PFSK-1 (cell line): ENCODE data around the gene UBE2D1.

Experiments
- POLR2AphosphoS5 ChIP-seq: IDR thresholded peaks from 2 replicates; pipeline ENCODE4 v1.6.1; 2012; ENCODE audit warnings: low read depth, mild to moderate bottlenecking, control low read depth, low read length, moderate library complexity
- REST ChIP-seq, 2 experiments: IDR thresholded peaks; 2 replicates each; pipeline versions ENCODE4 v1.6.1 to v1.8.0; 2011 to 2012; ENCODE audit warnings: low read depth in 2 of 2, low read length in 2 of 2, control low read depth in 1 of 2, inconsistent platforms in 1 of 2, mild to moderate bottlenecking in 1 of 2, moderate library complexity in 1 of 2; ENCODE audit not compliant: insufficient read depth in 1 of 2
- SIN3A ChIP-seq: IDR thresholded peaks from 2 replicates; pipeline ENCODE4 v1.6.1; 2012; ENCODE audit warnings: mild to moderate bottlenecking, low read length, moderate library complexity, borderline replicate concordance; ENCODE audit not compliant: insufficient read depth
- TAF1 ChIP-seq: IDR thresholded peaks from 2 replicates; pipeline ENCODE4 v1.6.1; 2012; ENCODE audit warnings: low read length, control low read depth, borderline replicate concordance; ENCODE audit not compliant: insufficient read depth

- TF ChIP-seq TAF1: no peak
- no peak for TF ChIP-seq POLR2AphosphoS5
- TF ChIP-seq SIN3A: no peak
- TF ChIP-seq REST (IDR thresholded peaks at IDR 0.05; ENCODE audit: insufficient read depth in 1 of 2, low read depth in 2 of 2, low read length in 2 of 2): no peak
These were observed 23.8 kb upstream of the UBE2D1 start for GRCh38 chr10:58311026-58311425.
